ENCODE measurements around the gene CPSF4.
"Not testable (repeated sequence)": the region's sequence is repeated elsewhere in the genome, so short reads cannot be mapped to it uniquely, and the experiment has no call there.

CPSF4 gene

GRCh38 chr7:99499371-99499720 lies 60.6 kb downstream of the CPSF4 start:
- peaks cover 13% of the 10 kb centered on the region; the same call in 1 of the 2 replicates for H3K4me1 ChIP-seq
- no peaks in the 10 kb centered on the region for H3K27me3 ChIP-seq (ENCODE audit: low read depth)
- H3K9me3 ChIP-seq, result peaks cover 8% of the 10 kb centered on the region
- in situ Hi-C loops (cut with MboI; ENCODE audit: low sequenced_read_pairs), result no loop called here
- DNase-seq (ENCODE audit: low spot score in 2 of 2), result no peak
- H3K36me3 ChIP-seq (replicated peaks), result peaks cover 23% of the 10 kb centered on the region
- peak overlapping the region; percentile 93 for H3K4me3 ChIP-seq

- peaks cover 13% of the 10 kb centered on the region; the same call in 1 of the 2 replicates for H3K4me1 ChIP-seq
- H3K9me3 ChIP-seq, result peaks cover 1% of the 10 kb centered on the region
- H3K27me3 ChIP-seq (ENCODE audit: low read depth), result no peaks in the 10 kb centered on the region
- peaks cover 17% of the 10 kb centered on the region for H3K36me3 ChIP-seq (replicated peaks)
- peak within 1 kb of the TSS; percentile 93 for H3K4me3 ChIP-seq
- in situ Hi-C loops (cut with MboI; ENCODE audit: low sequenced_read_pairs), result no loop called here
- peak; percentile 89 to 94 for DNase-seq (ENCODE audit: low spot score in 2 of 2)
Measured at GRCh38 chr7:99499721-99500636, 61.2 kb downstream of the CPSF4 start, which contains the start of gene ZNF394. TSS of gene ZNF394 (minus strand) at chr7:99500281. CDS start at chr7:99500093, 188 bp downstream.

DNA sequence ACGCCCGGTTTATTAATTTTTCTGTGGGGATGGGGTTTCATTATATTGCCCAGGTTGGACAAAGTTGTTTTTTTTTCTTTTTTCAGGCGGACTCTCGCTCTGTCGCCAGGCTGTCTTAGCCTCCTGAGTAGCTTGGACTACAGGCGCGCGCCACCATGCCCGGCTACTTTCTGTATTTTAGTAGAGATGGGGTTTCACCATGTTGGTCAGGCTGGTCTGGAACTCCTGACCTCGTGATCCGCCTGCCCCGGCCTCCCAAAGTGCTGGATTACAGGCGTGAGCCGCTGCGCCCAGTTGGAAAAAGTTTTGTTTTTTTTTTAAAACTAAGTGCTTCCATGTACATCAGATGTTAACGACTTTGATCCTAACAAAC lies 61.9 kb downstream of the CPSF4 start:
- in situ Hi-C loops (cut with MboI; ENCODE audit: low sequenced_read_pairs), result no loop called here
- Histone ChIP-seq H3K4me3 (peak overlapping the region; percentile 93), H3K36me3 (replicated peaks) (peaks cover 10% of the 10 kb centered on the region), H3K27me3 (ENCODE audit: low read depth) (no peaks in the 10 kb centered on the region), H3K4me1 (peaks cover 13% of the 10 kb centered on the region; the same call in 1 of the 2 replicates), H3K9me3 (no peaks in the 10 kb centered on the region)
- no peak for DNase-seq (ENCODE audit: low spot score in 2 of 2)

DNA sequence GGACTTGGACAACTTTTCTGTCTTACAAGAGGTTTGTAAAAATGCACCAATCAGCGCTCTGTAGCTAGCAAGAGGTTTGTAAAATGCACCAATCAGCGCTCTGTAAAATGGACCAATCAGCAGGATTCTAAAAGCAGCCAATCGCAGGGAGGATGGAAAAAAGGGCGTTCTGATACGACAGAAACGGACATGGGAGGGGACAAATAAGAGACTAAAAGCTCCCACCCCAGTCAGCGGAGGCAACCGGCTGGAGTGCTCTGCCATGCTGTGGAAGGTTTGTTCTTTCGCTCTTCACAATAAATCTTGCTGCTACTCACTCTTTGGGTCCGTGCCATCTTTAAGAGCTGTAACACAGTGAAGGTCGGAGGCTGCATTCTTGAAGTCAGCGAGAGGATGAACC lies 62.5 kb downstream of the CPSF4 start:
- H3K36me3 ChIP-seq (replicated peaks); in situ Hi-C loops (cut with MboI; ENCODE audit: low sequenced_read_pairs); H3K4me3 ChIP-seq; H3K9me3 ChIP-seq; H3K27me3 ChIP-seq (ENCODE audit: low read depth): not testable (repeated sequence)
- peak in 1 of 2 experiments; percentile 18 for DNase-seq (ENCODE audit: low spot score in 2 of 2)
- peaks cover 15% of the 10 kb centered on the region for H3K4me1 ChIP-seq

GRCh38 chr7:99504281-99504602 lies 65.5 kb downstream of the CPSF4 start:
- Histone ChIP-seq H3K4me1 (peaks cover 12% of the 10 kb centered on the region; the same call in 1 of the 2 replicates), H3K4me3 (peak overlapping the region; percentile 84), H3K36me3 (replicated peaks) (no peaks in the 10 kb centered on the region; the same call in 1 of the 2 replicates), H3K9me3 (no peaks in the 10 kb centered on the region), H3K27me3 (ENCODE audit: low read depth) (no peaks in the 10 kb centered on the region)
- in situ Hi-C loops (cut with MboI; ENCODE audit: low sequenced_read_pairs), result no loop called here
- peak; percentile 97 to 99 for DNase-seq (ENCODE audit: low spot score in 2 of 2)

GRCh38 chr7:99504603-99505323 lies 66.0 kb downstream of the CPSF4 start, which contains the start of gene ZKSCAN5:
TSS of gene ZKSCAN5 (plus strand) at chr7:99504662. CDS start at chr7:99506045, 1,383 bp downstream.
- peak within 1 kb of the TSS; percentile 84 for H3K4me3 ChIP-seq
- in situ Hi-C loops (cut with MboI; ENCODE audit: low sequenced_read_pairs), result no loop called here
- peaks cover 12% of the 10 kb centered on the region; the same call in 1 of the 2 replicates for H3K4me1 ChIP-seq
- H3K27me3 ChIP-seq (ENCODE audit: low read depth), result no peaks in the 10 kb centered on the region
- H3K9me3 ChIP-seq, result no peaks in the 10 kb centered on the region
- peak; percentile 83 to 94 for DNase-seq (ENCODE audit: low spot score in 2 of 2)
- H3K36me3 ChIP-seq (replicated peaks), result no peaks in the 10 kb centered on the region; the same call in 1 of the 2 replicates

DNA sequence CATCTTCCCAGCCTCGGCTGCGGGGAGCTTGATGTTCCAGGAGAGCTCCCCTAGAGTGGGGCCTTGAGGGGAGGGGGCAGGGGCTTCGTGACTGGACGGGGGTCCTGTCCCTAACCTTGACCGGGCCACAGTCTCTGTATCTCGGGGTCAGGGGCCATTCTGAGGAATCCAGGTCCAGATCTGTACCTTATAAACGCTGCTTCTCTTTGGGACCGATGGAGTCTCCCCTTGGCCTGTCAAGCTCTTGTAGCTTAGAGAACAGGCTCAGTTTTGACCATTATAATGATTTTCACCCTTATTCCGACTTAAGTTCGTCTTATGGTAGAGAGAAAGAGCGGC lies 66.5 kb downstream of the CPSF4 start:
- DNase-seq (ENCODE audit: low spot score in 2 of 2), result no peak
- Histone ChIP-seq H3K36me3 (replicated peaks) (no peaks in the 10 kb centered on the region), H3K9me3 (no peaks in the 10 kb centered on the region), H3K27me3 (ENCODE audit: low read depth) (no peaks in the 10 kb centered on the region), H3K4me1 (peaks cover 12% of the 10 kb centered on the region; the same call in 1 of the 2 replicates), H3K4me3 (peak overlapping the region; percentile 84)
- in situ Hi-C loops (cut with MboI; ENCODE audit: low sequenced_read_pairs), result no loop called here

Measured in HAP-1 (cell line).